Ectodermal cell (in vitro differentiated cells): ENCODE measurements around the gene CSKMT.
"Not testable (repeated sequence)": the region's sequence is repeated elsewhere in the genome, so short reads cannot be mapped to it uniquely, and the experiment has no call there.

Experiments used
- H3K27ac ChIP-seq: 2 replicates; pipeline ENCODE4 v1.7.0; 2013; ENCODE audit warnings: mild to moderate bottlenecking, low read depth, low read length; ENCODE audit not compliant: insufficient read depth, poor library complexity, severe bottlenecking
- H3K27me3 ChIP-seq: 2 replicates; pipeline ENCODE4 v1.7.0; 2013; ENCODE audit warnings: mild to moderate bottlenecking, low read length; ENCODE audit not compliant: insufficient read depth, control insufficient read depth, poor library complexity, severe bottlenecking
- H3K36me3 ChIP-seq: one replicate; pipeline ENCODE4 v1.7.0; 2013; ENCODE audit warnings: low read length; ENCODE audit not compliant: control insufficient read depth, insufficient read depth
- H3K4me1 ChIP-seq: one replicate; pipeline ENCODE4 v1.7.0; 2013; ENCODE audit warnings: low read length; ENCODE audit not compliant: control insufficient read depth, insufficient read depth
- H3K4me3 ChIP-seq: 2 replicates; pipeline ENCODE4 v1.7.0; 2013; ENCODE audit warnings: low read depth, low read length, control low read depth; ENCODE audit not compliant: insufficient read depth
- H3K9me3 ChIP-seq: 2 replicates; pipeline ENCODE4 v1.7.0; 2013; ENCODE audit warnings: mild to moderate bottlenecking, low read length, moderate library complexity; ENCODE audit not compliant: control insufficient read depth
- WGBS, 2 experiments: methylation state at CpG; one replicate each; pipeline ENCODE4 v1.1.7; 2013; ENCODE audit warnings: missing lambda C conversion rate in 2 of 2; 5-methylcytosine and 5-hydroxymethylcytosine counted together

CSKMT gene

GRCh38 chr11:62688491-62688890, 23.4 kb downstream of the CSKMT start:
- Histone ChIP-seq H3K9me3 (no peaks in the 10 kb centered on the region), H3K27me3 (no peaks in the 10 kb centered on the region), H3K27ac (no peak overlapping the region), H3K36me3 (peaks cover 20% of the 10 kb centered on the region), H3K4me3 (no peak overlapping the region), H3K4me1 (no peaks in the 10 kb centered on the region)
- WGBS, 2 experiments: 87 to 94% methylated on average over 1 of the region's 1 CpG

- Histone ChIP-seq H3K9me3 (no peaks in the 10 kb centered on the region), H3K27me3 (no peaks in the 10 kb centered on the region), H3K4me1 (no peaks in the 10 kb centered on the region), H3K27ac (no peak within 1 kb of the TSS), H3K4me3 (no peak within 1 kb of the TSS), H3K36me3 (peaks cover 20% of the 10 kb centered on the region)
- WGBS, 2 experiments: 87 to 90% methylated on average over 11 of the region's 11 CpGs
These were observed 24.5 kb downstream of the CSKMT start, which contains the start of gene LRRN4CL for GRCh38 chr11:62689421-62690183. TSS of gene LRRN4CL (minus strand) at chr11:62689530. CDS start at chr11:62688508, 1,022 bp downstream.

GRCh38 chr11:62693624-62694023, 28.5 kb downstream of the CSKMT start:
- not testable (repeated sequence) for H3K27me3 ChIP-seq, H3K27ac ChIP-seq, H3K4me3 ChIP-seq, H3K4me1 ChIP-seq, H3K9me3 ChIP-seq
- 61 to 74% methylated on average over 4 of the region's 4 CpGs for WGBS, 2 experiments
- H3K36me3 ChIP-seq: peaks cover 20% of the 10 kb centered on the region

GRCh38 chr11:62694455-62695167, 29.5 kb downstream of the CSKMT start:
- WGBS, 2 experiments: 74 to 81% methylated on average over 14 of the region's 14 CpGs
- Histone ChIP-seq H3K4me1 (no peaks in the 10 kb centered on the region), H3K4me3 (no peak overlapping the region), H3K27ac (no peak overlapping the region), H3K36me3 (peaks cover 20% of the 10 kb centered on the region), H3K27me3 (no peaks in the 10 kb centered on the region), H3K9me3 (no peaks in the 10 kb centered on the region)

- no peaks in the 10 kb centered on the region for H3K27me3 ChIP-seq
- no peaks in the 10 kb centered on the region for H3K9me3 ChIP-seq
- H3K36me3 ChIP-seq: peaks cover 4% of the 10 kb centered on the region
- no peak overlapping the region for H3K27ac ChIP-seq
- WGBS, 2 experiments: 92 to 96% methylated on average over 11 of the region's 11 CpGs
- H3K4me3 ChIP-seq: no peak overlapping the region
- H3K4me1 ChIP-seq: peaks cover 12% of the 10 kb centered on the region
These were observed 37.1 kb downstream of the CSKMT start for GRCh38 chr11:62702246-62702645.

- H3K27me3 ChIP-seq, H3K9me3 ChIP-seq, H3K27ac ChIP-seq, H3K4me3 ChIP-seq, H3K36me3 ChIP-seq: not testable (repeated sequence)
- H3K4me1 ChIP-seq: peaks cover 24% of the 10 kb centered on the region
- 93 to 94% methylated on average over 4 of the region's 4 CpGs for WGBS, 2 experiments
These were observed 38.8 kb downstream of the CSKMT start for GRCh38 chr11:62703921-62704320.

GRCh38 chr11:62705413-62705812, 40.3 kb downstream of the CSKMT start:
- 77% methylated on average over 7 of the region's 7 CpGs for WGBS, 2 experiments
- Histone ChIP-seq H3K9me3 (no peaks in the 10 kb centered on the region), H3K27me3 (no peaks in the 10 kb centered on the region), H3K4me3 (peak overlapping the region; percentile 80), H3K36me3 (peaks cover 5% of the 10 kb centered on the region), H3K4me1 (peaks cover 31% of the 10 kb centered on the region), H3K27ac (peak overlapping the region; percentile 93)

GRCh38 chr11:62705880-62706849, 41.1 kb downstream of the CSKMT start:
- H3K9me3 ChIP-seq: no peaks in the 10 kb centered on the region
- H3K36me3 ChIP-seq: peaks cover 12% of the 10 kb centered on the region
- peak overlapping the region; percentile 93 for H3K27ac ChIP-seq
- H3K27me3 ChIP-seq: no peaks in the 10 kb centered on the region
- peak overlapping the region; percentile 80 for H3K4me3 ChIP-seq
- WGBS, 2 experiments: 1% methylated on average over 73 of the region's 73 CpGs
- peaks cover 31% of the 10 kb centered on the region for H3K4me1 ChIP-seq

GRCh38 chr11:62706850-62707247, 41.7 kb downstream of the CSKMT start:
- WGBS, 2 experiments: 14 to 16% methylated on average over 8 of the region's 8 CpGs
- H3K27ac ChIP-seq: peak overlapping the region; percentile 93
- H3K36me3 ChIP-seq: peaks cover 16% of the 10 kb centered on the region

More at GRCh38 chr11:62706850-62707247, 41.7 kb downstream of the CSKMT start:
- H3K9me3 ChIP-seq: no peaks in the 10 kb centered on the region
- H3K4me3 ChIP-seq: peak overlapping the region; percentile 80
- peaks cover 31% of the 10 kb centered on the region for H3K4me1 ChIP-seq
- no peaks in the 10 kb centered on the region for H3K27me3 ChIP-seq
